ENCODE measurements around the gene MIDN.
"Not testable (repeated sequence)": the region's sequence is repeated elsewhere in the genome, so short reads cannot be mapped to it uniquely, and the experiment has no call there.

The MIDN gene

GRCh38 chr19:1246265-1247087, 1.9 kb upstream of the MIDN start:
- DNase-seq (ENCODE audit: low read depth), result not testable (repeated sequence)

GRCh38 chr19:1247748-1248138, 640 bp upstream of the MIDN start:
- DNase-seq (ENCODE audit: low read depth), result no peak

GRCh38 chr19:1248786-1249297, 459 bp downstream of the MIDN start:
- DNase-seq (ENCODE audit: low read depth), result peak; percentile 81

DNA sequence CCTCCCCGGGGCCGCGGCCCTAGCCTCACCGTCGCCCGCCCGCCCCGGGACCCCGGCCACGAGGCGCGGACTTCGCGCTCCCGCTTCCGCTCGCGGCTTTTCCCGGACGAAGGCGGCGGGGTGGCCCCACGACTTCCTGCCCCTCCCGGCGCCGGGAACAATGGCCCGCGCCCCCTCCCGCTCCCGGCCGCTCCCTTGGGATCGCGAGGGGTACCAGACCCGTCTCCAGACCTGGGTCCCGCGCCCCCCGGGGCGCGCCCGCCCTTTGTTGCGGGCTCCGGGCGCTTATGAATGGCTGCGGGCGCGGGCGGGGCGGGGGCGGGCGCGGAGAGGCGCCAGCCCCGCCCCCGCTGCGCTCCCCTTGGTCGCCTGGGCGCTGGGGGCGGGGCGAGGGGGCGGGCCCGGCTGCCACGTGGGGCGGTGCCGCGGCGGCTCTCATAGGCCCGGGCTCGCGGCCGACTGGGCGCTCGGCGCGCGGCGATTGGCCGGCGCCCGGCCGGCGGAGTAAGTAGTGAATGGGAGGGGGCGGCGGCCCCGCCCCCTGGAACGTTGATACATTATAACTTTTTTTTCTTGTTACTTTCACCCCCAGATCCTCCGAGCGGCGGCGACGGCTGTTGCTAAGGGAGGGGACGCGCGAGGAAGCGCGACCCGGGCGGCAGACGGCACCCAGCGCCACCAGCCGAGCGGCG, 1.1 kb downstream of the MIDN start:
- peak; percentile 86 for DNase-seq (ENCODE audit: low read depth)

GRCh38 chr19:1249990-1250436, 1.6 kb downstream of the MIDN start:
- DNase-seq (ENCODE audit: low read depth), result no peak

- DNase-seq (ENCODE audit: low read depth), result peak; percentile 48
Measured at GRCh38 chr19:1250437-1251260, 2.3 kb downstream of the MIDN start.

GRCh38 chr19:1251330-1252220, 3.2 kb downstream of the MIDN start:
- peak; percentile 65 for DNase-seq (ENCODE audit: low read depth)

GRCh38 chr19:1252221-1252820, 3.9 kb downstream of the MIDN start:
- peak; percentile 47 for DNase-seq (ENCODE audit: low read depth)

DNA sequence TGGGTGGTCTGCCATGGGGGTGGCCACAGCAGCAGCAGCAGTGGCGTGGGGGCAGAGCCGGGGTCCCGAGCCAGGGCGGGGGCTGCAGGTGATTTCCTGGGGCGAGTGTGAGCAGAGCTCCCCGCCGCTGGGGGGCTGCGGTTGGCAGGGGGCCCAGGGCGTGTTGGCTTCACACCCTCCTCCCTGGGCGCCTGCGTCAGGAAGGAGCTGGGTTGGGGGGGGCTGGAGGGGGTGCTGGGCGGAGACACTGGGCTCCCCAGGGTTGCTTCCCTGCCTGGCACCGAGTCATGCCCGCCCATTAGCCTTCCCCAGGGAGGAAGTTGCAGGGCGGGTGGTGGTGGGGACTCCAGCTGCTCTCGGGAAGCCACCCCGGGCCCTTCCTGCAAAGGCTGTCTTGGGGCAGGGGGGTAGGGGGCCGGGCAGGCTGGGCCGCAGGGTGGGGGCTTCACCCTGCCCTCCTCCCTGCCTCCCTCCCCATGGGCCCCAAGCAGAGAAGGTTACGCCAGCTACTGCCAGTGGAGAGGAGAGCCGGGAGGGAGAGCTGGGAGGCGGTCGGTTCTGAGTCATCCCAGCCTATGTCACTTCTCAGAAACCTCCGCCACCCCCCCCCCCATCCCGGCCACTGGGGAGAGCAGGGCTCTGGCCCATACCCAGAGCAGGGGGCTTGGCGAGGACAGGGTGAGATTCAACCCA, 4.6 kb downstream of the MIDN start:
- DNase-seq (ENCODE audit: low read depth), result peak; percentile 61

DNA sequence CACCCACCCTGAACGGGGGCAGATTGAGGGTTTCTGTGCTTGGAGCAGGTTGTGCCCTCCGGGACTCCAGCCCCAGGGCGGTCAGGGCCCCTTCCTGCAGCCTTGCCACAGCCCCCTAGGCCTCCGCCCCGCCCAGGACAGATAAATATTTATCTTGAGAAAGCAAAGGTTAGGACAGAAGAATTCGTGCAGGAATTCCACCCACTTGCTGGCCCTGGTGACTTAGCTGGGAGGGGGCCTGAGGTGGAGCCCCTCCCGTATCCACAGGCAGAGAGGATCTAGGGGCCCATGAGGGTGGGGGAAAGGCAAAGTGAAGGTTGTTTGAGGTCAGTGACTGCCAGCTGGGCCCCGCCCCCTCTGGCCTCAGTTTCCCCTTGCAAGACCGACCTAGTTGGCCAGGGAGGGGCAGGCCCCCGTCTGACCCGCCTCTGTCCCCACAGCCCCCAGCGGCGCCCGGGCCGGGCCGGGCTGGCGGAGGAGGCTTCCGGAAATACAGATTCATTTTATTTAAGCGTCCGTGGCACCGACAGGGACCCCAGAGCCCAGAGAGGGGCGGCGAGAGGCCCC, 5.2 kb downstream of the MIDN start:
- DNase-seq (ENCODE audit: low read depth), result no peak

DNA sequence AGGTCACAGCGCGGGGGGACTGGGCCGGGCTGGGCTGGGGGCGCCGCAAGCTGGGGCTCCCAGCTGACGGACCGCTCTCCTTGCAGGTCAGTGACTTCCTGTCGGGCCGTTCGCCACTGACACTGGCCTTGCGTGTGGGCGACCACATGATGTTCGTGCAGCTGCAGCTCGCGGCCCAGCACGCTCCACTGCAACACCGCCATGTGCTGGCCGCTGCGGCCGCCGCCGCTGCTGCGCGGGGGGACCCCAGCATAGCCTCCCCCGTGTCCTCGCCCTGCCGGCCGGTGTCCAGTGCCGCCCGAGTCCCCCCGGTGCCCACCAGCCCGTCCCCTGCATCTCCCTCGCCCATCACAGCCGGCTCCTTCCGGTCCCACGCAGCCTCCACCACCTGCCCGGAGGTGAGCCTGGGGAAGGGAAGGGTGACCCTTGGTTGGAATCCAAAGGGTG, 5.7 kb downstream of the MIDN start:
- DNase-seq (ENCODE audit: low read depth), result no peak

GRCh38 chr19:1254530-1255185, 6.3 kb downstream of the MIDN start:
- no peak for DNase-seq (ENCODE audit: low read depth)

- no peak for DNase-seq (ENCODE audit: low read depth)
Measured at GRCh38 chr19:1255186-1256161, 7.1 kb downstream of the MIDN start.

DNA sequence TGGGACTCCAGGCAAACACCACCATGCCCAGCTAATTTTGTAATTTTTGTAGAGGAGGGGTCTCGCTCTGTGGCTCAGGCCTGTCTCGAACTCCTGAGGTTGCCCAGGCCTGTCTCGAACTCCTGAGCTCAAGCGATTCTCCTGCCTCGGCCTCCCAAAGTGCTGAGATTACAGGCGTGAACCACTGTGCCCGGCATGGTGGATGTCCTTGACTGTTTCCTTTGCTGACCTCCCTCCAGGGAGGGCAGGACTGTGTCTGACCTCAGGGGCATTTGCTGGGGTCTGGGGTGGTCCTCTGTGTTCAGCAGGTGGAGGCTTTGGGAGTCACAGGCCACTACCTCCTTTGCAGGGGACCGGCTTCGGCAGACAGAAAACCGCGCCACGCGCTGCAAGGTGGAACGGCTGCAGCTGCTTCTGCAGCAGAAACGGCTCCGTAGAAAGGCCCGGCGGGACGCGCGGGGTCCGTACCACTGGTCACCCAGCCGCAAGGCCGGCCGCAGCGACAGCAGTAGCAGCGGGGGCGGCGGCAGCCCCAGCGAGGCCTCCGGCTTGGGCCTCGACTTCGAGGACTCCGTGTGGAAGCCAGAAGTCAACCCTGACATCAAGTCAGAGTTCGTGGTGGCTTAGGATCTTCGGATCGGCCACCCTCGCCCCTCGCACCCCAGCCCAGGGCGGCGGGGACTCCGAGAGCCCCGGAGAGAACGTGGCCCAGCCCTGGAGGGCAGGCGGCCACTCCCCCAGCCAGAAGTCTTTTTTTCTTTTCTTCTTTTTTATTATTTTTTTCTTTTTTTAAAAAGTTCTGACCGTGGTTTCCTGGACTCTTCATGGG, 8.5 kb downstream of the MIDN start:
- no peak for DNase-seq (ENCODE audit: low read depth)

DNA sequence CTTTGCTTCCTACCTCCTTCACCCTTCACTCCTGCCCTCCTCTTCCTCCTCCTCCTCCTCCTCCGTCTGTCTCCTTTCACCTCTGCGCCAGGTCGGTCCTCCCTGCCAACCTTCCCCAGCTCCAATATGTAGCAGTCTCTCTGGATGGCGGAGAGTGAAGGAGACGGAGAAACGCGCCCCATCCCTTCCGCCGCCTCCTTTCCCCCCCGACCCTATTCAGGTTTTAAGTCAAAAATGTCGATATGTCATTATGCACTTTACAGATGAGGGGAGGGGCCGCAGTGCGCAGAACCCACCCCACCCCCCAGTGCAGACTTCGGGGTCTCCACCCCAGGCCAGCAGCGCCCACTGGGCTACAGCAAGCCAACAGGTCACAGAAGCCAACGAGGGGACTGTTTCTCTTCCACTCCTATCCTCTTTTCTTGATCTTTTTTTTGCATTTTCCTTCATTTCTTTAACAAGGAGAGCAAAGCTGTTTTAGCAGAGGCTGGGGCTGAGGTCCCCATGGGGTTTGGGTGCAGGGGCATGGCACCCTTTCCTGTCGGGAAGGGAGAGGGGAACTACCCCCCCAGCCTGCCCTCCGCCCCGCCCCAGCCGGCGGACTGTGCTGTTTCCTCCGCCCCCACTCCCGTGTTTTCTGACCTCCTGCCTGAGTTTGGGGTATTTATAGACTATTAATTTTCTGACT, 9.2 kb downstream of the MIDN start:
- DNase-seq (ENCODE audit: low read depth), result no peak

DNA sequence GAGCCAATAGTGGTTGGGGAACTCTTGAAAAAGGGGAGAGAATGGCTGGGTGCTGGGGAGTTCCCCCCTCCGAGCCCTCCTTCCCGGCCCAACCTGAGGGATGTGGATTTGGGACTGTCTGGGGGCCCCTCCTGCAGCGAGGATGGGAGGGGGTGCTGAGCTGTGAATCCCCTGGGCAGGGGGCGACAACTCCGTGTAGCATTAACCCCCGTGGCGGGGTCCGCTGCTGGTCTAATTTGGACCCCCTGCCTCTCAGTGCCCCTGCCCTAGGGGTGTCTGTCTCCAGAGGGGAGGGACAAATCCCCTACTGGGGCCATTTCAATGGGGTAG, 9.7 kb downstream of the MIDN start:
- DNase-seq (ENCODE audit: low read depth), result no peak
